GM21360 (cell line): ENCODE measurements around the gene GIMAP5.

Experiments used
- ATAC-seq: cut with Tn5 transposase; IDR thresholded peaks from one replicate; pipeline ENCODE4 v1.9.1; 2021; ENCODE audit warnings: mild to moderate bottlenecking, moderate library complexity; ENCODE audit not compliant: unreplicated experiment

Gene GIMAP5

DNA sequence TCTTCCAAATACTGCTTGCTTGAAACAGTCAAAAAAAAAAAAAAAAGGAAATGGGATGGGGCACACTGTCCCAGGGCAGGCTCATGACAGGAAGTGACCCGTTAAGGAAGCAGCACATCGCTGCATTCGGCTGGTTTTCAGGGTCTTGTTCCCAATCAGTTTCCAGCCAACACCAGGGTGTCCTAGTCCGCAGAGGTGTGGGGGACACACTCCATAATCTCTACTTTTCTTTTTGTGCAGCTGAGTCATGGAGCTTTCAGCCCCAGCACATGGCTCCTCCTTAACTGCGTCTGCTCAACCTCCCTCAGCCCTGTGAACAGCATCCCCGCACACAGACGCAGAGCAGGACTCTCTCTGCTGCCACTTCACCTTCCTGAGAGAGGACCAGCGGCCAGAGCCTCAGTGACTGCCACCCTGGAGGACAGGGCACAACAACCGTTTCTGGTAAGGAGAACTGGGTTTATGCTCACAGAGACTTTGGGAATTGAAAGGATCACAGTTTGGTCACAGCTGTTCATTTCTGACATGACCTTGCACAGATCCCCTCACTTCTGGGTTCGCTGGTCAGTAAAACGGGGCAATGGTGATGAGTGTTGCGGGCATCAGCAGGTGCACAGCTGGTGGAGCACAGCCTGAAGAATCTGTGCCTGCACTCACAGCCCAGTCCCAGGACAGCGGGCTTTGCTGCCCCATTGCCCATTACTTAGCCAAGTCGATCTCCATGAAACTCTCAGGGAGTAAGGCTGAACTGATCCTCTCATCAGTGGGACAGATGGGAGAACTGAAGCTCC lies at the start of gene GIMAP5:
GIMAP5 (plus strand) TSS at position 154 of the 791 bp plus-strand sequence. CDS start 3,467 bp downstream, outside the sequence.
- peak; percentile 39 for ATAC-seq

DNA sequence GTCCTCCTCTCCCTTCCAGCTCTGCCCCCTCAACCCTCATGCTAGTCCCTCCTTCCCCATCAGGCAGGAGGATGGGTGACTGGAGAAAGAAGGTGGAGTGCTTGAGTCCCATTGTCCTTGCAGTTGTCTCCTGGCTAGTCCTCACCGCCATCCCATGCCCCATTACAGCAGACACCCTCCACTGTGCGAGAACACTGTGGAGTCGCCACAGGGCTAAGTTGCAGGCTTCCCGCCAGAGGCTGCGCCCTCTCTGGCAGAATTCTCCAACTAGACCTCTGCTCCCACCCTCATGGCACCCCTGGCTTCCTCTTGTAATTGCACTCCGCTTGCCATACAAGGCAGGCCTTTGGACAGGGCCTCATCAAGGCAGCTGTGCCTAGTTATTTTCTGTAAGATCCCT lies 48.6 kb upstream of the GIMAP5 start:
- no peak for ATAC-seq

- no peak for ATAC-seq
Observed at GRCh38 chr7:150695654-150696053, 41.6 kb upstream of the GIMAP5 start.

DNA sequence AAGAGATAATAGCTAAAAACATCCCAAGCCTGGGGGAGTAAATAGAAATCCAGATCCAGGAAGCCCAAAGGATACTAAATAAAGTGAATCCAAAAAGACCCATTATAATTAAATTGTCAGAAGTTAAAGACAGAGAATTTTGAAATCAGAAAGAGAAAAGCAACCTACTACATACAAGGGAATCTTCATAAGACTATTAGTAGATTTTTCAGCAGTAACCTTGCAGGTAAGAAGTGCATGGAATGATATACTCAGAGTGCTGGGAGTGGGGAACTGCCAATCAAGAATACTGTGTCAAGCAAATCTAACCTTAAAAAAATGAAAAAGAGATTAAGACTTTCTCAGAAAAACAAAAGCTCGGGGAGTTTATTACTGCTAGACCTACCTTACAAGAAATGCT lies 34.0 kb upstream of the GIMAP5 start:
- ATAC-seq = no peak

GRCh38 chr7:150715293-150715692 lies 21.9 kb upstream of the GIMAP5 start:
- ATAC-seq = no peak

- ATAC-seq = no peak
Observed at GRCh38 chr7:150715738-150716137, 21.5 kb upstream of the GIMAP5 start.

DNA sequence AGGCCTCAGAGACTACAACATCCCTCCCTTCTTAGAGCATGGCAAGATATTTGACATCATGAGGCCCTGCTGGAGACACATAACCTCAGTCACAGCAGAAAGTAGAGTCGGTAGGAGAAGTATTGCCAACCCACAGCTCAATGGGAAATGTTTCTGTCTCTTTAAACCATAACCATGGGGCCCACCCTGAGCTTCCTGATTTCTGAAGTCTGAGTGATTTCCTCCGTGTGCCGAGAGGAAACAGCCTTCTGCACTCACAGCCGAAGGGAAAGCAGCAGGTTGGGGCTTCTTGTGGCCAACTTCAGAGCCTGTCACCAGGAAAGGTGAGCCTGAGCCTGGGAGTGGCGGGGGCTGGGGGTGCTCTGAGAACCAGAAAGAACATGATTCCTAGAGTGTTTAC lies 20.9 kb upstream of the GIMAP5 start, which contains the start of gene GIMAP1:
GIMAP1 (plus strand) TSS at position 246 of the 400 bp plus-strand sequence. CDS start 2,435 bp downstream, outside the sequence.
- peak; percentile 62 for ATAC-seq

- ATAC-seq = no peak
Observed at GRCh38 chr7:150716939-150717338, 20.3 kb upstream of the GIMAP5 start.

GRCh38 chr7:150717814-150718420 lies 19.3 kb upstream of the GIMAP5 start:
- ATAC-seq = no peak

- no peak for ATAC-seq
Observed at GRCh38 chr7:150719436-150719835, 17.8 kb upstream of the GIMAP5 start.

DNA sequence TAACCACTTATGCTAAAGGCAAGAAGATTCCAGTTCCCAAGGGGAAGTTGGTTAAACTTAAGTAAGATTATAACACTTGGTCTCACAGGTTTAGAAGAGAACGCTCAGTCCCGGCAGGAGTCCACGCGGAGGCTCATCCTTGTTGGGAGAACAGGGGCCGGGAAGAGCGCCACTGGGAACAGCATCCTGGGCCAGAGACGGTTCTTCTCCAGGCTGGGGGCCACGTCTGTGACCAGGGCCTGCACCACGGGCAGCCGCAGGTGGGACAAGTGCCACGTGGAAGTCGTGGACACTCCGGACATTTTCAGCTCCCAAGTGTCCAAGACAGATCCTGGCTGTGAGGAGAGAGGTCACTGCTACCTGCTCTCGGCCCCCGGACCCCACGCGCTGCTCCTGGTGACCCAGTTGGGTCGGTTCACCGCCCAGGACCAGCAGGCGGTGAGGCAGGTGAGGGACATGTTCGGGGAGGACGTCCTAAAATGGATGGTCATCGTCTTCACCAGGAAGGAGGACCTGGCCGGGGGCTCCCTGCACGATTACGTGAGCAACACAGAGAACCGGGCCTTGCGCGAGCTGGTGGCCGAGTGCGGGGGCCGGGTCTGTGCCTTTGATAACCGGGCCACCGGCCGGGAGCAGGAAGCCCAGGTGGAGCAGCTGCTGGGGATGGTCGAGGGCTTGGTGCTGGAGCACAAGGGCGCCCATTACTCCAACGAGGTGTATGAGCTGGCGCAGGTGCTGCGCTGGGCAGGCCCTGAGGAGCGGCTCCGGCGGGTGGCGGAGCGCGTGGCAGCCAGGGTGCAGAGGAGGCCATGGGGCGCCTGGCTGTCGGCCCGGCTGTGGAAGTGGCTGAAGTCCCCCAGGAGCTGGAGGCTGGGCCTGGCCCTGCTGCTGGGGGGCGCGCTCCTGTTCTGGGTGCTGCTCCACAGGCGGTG lies 17.0 kb upstream of the GIMAP5 start:
- ATAC-seq = no peak

- no peak for ATAC-seq
Observed at GRCh38 chr7:150721970-150722373, 15.2 kb upstream of the GIMAP5 start.

GRCh38 chr7:150722431-150722931 lies 14.7 kb upstream of the GIMAP5 start:
- ATAC-seq = no peak

- no peak for ATAC-seq
Observed at GRCh38 chr7:150723467-150723866, 13.8 kb upstream of the GIMAP5 start.

DNA sequence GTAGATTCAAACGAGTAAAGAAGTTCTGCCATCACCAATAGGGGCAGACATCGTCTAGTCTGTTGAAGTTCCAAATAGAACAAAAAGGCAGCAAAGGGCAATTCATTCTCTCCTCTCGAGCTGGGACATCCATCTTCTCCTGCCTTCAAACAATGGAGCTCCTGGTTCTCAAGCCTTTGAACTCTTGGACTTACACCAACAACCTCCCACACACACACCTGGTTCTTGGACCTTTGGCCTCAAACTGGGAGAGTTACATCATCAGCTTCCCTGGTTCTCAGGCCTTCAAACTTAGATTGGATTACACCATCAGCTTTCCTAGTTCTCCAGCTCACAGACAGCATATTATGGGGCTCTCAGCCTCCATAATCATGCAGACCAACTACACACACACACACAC lies 9.8 kb upstream of the GIMAP5 start:
- ATAC-seq = no peak

DNA sequence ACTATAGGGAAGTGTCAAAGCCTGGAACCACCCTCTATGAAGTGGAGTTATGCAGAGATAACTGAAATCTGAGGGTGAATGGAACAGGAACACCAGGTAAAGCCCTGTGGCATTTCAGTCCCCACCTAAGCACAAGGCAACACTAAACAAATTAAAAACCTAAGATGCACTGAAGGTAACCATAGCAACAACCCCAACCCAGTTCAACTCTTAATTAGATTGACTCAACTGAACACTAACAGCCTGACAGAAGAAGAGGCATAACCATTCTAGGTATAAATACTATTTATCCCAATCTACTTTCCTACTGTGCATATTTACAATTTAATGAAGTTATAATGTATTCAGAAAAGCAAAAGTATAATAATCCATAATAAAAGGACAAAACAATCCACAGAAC lies 9.2 kb upstream of the GIMAP5 start:
- no peak for ATAC-seq

DNA sequence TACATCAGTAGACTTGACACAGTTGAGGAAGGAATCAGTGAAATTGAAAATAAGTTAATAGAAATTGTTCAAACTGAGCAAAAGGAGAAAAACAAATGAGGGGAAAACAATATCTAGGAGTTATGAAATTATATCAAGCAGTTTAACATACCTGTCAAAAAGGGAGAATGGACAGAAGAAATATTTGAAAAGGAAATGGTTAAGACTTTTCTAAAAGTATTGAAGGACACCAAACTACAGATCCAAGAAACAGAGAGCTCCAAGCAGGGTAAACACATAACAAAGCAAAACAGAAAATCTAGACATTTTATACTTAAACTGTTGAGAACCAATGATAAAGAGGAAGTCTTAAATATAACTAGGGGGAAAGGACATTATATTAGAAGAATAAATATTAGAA lies 8.6 kb upstream of the GIMAP5 start:
- no peak for ATAC-seq

DNA sequence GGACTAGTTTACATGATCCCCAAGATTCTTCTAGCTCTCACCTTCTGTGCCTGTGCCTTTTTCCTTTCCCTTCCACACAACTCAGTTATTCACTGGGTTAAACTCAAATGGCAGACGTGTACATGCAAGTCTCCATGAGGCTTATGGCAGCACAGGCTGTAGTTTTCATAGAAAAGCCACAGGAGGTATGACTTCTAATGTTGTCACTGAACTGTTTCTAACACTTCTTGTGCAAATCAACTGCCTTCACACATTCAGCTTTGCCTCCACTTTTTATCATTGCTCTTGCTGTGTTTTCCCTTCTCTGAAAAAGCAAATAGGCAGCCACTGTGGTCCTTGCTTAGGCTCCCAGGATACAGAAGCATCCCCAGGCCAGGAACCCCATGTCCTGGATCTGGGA lies 5.3 kb upstream of the GIMAP5 start:
- ATAC-seq = no peak

DNA sequence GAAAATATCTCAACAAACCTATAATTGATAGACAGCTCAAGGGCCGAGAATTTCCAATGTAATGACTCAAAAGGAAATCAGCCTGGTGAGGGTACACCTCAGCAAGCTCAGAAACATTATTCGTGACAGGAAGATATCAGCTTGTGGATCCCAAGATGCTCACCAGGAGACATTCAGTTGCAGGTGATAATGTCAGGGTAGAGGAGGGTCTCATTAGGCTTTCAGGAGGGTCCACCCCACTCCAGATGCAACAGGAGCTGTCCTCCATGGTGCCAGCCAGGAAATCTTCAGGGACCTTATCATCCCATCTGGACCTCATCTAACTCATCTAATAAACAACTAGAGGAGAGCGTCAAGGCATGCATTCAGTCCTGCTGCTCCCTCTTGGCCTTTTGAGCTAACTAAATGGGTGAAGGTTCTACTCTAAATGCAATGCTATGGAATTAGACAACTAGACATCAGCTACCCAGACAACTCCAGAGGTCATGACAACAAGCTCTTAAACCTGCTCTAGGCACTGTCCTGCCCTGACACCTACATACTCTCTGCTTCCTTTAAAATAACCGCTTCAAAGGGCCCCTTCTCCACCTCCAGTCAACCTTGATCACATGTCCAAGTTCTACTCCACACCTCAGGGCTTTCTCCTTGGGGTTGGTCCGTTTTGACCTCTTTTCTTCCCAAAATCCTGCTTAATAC lies 4.3 kb upstream of the GIMAP5 start:
- no peak for ATAC-seq

GRCh38 chr7:150733482-150734095 lies 3.6 kb upstream of the GIMAP5 start:
- ATAC-seq = no peak
